ENCODE results near the gene KNDC1. TPM values are rescaled to one million over a fixed set of nuclear protein-coding genes. Genes with fewer than 3 reads are reported as not detected.
"Not testable (repeated sequence)": the region's sequence is repeated elsewhere in the genome, so short reads cannot be mapped to it uniquely, and the experiment has no call there.

Gene KNDC1
- polyA plus RNA-seq, 1 donor, result 10.7 TPM

- DNase-seq, result no peak
Measured at GRCh38 chr10:133225707-133226191, 65.7 kb downstream of the KNDC1 start.

GRCh38 chr10:133226251-133226808, 66.3 kb downstream of the KNDC1 start:
- DNase-seq, result no peak

GRCh38 chr10:133227256-133227655, 67.2 kb downstream of the KNDC1 start:
- no peak for DNase-seq

DNA sequence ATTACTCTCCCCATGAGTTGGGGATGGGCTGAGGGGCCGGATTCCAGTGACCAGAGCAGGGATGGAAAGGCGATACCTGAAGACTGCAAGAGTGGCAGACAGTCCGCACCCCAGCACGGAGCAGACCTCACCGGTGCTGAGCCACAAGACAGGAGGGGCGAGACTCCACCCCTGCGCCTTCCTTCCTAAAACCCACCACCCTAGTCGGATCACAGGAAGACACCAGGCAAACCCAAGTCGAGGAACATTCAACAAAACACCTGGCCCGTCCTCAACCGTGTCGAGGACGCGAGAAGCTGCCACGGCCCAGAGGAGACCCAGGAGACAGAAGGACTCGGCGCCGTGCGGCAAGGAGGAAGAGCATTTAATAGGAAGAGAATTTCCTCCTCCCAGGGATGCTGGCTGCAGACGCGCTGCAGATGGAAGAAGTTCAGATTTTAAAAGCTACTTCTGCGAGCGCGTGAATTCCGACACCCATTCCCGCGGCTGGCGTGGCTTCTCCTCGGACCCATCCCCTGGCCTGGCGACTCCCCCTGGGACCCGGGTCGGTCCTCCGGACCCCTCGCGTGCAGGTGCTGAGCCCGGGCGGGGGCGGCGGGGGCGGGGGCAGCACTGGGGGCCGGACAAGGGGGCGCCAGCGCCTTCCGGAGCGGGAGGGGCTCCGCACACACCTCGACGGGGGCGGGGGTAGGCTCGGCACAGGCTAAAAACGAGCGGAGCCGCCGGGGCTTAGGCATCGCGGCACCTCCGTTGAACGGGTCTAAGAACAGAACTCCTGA, 69.4 kb downstream of the KNDC1 start:
- no peak for DNase-seq

- no peak for DNase-seq
Measured at GRCh38 chr10:133230044-133230361, 70.0 kb downstream of the KNDC1 start, which contains the start of gene UTF1. UTF1 (plus strand) TSS chr10:133230217; CDS start chr10:133230289, 72 bp downstream.

- no peak for DNase-seq
Measured at GRCh38 chr10:133230387-133231195, 70.6 kb downstream of the KNDC1 start.

- no peak for DNase-seq
Measured at GRCh38 chr10:133231244-133231945, 71.4 kb downstream of the KNDC1 start.

GRCh38 chr10:133231946-133232574, 72.0 kb downstream of the KNDC1 start:
- no peak for DNase-seq

GRCh38 chr10:133234796-133235195, 74.8 kb downstream of the KNDC1 start:
- not testable (repeated sequence) for DNase-seq

GRCh38 chr10:133235265-133235855, 75.3 kb downstream of the KNDC1 start:
- DNase-seq, result no peak

DNA sequence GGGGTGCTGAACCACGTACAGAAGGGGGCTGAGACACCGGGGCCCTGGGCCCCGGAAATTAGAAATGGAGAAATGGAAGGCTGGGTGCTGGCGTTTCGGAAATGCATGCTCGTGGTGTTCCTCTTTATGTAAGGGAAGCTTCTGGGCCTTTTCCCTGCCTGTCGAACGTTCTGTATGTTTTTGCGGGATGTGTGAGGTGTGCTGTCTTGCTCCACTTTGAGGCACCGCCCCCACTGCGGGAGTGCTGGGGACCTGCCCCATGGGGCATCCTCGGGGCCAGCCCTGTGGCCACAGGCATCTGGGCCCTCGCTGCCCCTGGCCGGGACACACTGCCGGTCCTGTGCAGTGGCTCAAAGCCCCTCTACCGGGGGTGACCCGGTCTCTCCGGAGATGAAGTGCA, 75.9 kb downstream of the KNDC1 start:
- DNase-seq, result no peak

DNA sequence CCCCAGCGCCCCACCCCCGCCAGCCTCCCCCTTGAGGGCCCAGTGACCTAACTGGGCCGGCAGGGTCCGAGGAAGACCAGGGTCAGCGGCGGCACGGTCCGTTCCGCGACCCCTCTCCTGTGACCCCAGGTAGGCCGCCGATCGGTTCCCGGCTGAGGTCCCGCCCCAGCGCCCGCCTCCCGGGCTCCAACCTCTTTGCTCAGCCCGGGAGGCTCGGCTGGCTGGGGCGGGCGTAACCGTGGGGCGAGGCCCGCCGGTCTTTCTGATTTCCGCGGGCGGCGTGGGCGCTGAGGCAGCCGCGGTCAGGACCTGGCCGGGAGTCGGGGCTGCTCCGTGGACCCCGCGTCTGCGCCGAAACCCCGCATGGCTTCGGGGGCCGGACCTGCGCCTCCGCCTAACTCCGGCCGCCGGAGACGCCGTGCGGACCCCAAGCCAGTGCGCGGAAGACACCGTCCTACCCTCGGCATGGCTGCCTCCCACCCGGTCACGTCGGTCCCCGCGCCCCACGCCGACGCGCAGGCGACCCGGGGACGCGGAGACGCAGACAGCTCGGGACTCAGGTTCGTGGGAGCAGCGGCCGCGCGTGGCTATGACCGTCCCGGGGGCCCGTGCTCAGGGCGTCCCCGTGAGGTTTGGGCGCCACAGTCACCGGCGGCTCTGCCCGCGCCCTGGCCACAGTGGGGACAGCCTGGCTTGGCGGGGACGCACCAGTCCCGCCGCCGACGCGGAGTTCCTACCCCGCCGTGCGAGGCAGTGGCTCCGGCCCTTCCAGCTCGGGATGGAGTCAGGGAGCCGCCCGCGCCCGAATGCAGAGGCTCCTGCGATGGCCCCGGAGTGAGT, 76.6 kb downstream of the KNDC1 start:
- DNase-seq, result no peak

GRCh38 chr10:133237241-133237587, 77.2 kb downstream of the KNDC1 start:
- DNase-seq, result no peak

DNA sequence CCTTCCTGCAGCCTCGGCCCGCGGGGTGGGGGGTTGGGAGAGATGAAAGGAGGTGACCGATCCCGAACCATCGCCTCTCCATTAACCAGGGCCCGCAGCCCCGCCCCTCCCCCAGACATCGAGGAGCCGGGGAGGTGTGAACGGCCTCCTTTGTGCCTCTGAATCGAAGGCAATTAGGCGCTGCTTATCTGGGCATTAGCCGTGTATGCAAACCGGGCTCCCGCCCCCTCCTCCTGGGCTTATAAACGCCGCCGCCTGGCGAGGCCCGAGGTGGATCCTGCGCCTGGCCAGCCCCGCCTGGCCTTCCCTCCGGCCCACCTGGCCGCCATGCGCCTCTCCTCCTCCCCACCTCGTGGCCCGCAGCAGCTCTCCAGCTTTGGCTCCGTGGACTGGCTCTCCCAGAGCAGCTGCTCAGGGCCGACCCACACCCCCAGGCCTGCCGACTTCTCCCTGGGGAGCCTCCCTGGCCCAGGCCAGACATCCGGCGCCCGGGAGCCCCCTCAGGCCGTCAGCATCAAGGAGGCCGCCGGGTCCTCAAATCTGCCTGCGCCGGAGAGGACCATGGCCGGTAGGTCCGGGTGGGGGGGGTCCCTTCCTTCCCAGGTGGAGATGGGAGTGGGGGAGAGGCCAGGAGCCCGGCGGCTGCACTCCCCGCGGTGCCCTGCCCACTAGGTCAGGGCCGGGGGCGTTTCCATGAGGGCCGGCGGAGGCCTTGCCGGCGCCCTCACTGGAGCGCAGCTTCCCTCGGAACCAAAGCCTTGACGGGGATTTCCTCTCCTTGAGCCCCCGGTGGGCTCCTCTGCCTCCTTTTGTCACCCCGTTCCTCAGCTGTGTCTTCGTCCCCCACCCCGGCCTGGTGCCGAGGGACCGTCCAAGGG, 77.8 kb downstream of the KNDC1 start, which contains the start of gene VENTX:
TSS of gene VENTX (plus strand) at position 268 of the 878 bp plus-strand sequence. CDS start at position 328, 60 bp downstream.
- no peak for DNase-seq

DNA sequence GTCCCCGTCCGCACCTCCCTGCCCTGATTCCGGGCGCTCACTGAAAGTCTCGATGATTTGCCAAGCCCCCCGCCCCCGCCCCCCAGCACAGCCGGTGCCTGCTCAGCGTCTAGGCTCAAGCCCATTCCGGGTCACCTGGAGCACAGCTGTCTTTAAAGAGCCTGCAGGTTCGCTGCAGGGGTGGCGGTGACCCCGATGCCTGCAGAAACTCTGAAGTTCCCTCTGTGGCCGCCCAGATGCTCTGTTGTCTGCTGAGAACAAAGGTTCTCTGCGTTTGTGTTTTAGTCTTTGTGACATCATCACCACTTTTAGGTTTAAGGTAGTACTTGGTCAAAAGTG, 78.4 kb downstream of the KNDC1 start:
- DNase-seq, result no peak

- DNase-seq, result no peak
Measured at GRCh38 chr10:133239990-133240389, 80.0 kb downstream of the KNDC1 start.

GRCh38 chr10:133241501-133242205, 81.6 kb downstream of the KNDC1 start:
- no peak for DNase-seq

DNA sequence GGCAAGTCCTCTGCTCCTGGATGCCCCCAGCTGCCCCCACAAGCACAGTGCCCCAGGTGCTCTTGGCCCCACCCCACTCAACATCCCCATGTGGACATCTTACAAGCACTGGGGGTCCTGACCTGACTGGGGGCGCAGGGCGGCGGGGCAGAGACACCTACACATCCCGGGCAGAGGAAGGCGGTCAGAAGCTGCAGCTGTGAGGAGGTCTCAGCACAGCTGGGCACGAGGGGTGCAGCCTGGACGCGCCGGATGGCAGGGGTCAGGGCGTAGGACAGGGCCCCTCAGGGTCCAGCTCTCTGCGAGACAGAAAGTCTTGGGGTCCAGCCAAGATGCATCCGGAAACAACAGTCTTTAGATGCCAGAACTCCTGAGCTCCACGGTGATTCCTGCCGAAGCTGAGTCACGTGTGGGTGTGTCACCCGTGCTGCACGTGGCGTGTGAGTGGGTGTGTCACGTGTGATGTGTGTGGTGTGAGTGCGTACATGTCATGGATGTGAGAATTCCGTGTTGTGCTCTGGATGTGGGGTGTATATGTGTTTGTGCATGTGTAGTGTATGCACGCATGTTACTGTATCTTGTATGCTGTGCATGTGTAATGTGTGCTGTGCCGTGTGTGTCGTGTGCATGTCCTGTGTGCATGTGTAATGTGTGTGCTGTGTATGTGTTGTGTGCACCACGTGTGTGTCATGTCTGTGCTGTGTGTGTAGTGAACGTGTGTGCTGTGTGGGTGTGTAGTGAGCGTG, 82.8 kb downstream of the KNDC1 start:
- DNase-seq, result no peak

GRCh38 chr10:133243593-133243992, 83.6 kb downstream of the KNDC1 start:
- no peak for DNase-seq

All from hindlimb muscle (tissue), 1 donor.